ENCODE measurements around the gene TNFRSF8. TPM values are rescaled to one million over a fixed set of nuclear protein-coding genes. Genes with fewer than 3 reads are reported as not detected.

TNFRSF8 gene
- total and polyA plus RNA-seq, 9 donors: 0.07 to 0.31 (median 0.21) TPM

- Histone ChIP-seq H3K27ac (ENCODE audit: low read length) (no peak overlapping the region), H3K4me3 (ENCODE audit: low read length) (no peak overlapping the region), H3K36me3 (ENCODE audit: control insufficient read depth, insufficient read depth, low read length) (no peaks in the 10 kb centered on the region), H3K27me3 (ENCODE audit: control insufficient read depth, insufficient read depth, low read length) (peaks cover 2% of the 10 kb centered on the region), H3K4me1 (ENCODE audit: control insufficient read depth, insufficient read depth, low read length) (peaks cover 8% of the 10 kb centered on the region), H3K9me3 (replicated peaks; ENCODE audit: control insufficient read depth, low read depth, low read length) (no peaks in the 10 kb centered on the region)
- no peak for DNase-seq
- WGBS (ENCODE audit: insufficient coverage): 84% methylated on average over 13 of the region's 15 CpGs
These were observed 65.0 kb downstream of the TNFRSF8 start for GRCh38 chr1:12128120-12128519.

- H3K4me1 ChIP-seq (ENCODE audit: control insufficient read depth, insufficient read depth, low read length): peaks cover 8% of the 10 kb centered on the region
- WGBS (ENCODE audit: insufficient coverage): 65% methylated on average over 5 of the region's 12 CpGs
These were observed 66.5 kb downstream of the TNFRSF8 start for GRCh38 chr1:12129624-12130023.

DNA sequence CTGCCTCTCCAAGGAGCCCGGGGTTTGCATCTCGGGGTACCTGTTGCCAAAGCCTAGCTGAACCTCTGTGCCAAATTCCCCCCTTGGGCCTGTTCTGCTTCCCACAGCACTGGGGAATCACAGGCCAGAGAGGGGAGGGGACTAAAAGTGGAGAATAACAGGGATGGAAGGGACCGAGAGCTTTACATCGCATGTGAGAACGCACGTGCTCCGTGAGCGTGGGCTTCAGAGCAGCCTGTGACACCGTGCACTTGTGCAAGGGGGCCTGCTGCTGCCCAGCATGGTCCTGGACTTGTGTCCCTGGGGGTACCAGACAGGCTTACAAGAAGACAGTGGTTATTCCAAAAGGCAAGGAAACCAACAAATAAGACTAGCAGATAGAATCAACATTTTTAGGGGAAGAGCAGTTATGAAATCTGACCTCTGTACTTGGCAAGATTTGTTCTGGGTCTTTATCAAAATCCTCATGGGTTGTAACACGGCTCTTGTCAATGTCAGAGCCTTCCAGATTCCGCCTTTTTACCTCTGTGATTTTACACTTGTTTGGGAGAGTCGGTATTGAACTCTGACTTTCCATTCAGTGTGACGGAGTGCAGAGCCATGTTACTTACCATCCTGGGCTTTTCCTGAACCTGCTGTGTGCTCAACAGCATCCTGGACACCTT lies 67.5 kb downstream of the TNFRSF8 start:
- Histone ChIP-seq H3K27ac (ENCODE audit: low read length) (no peak overlapping the region), H3K4me3 (ENCODE audit: low read length) (no peak overlapping the region), H3K27me3 (ENCODE audit: control insufficient read depth, insufficient read depth, low read length) (no peaks in the 10 kb centered on the region), H3K4me1 (ENCODE audit: control insufficient read depth, insufficient read depth, low read length) (peaks cover 3% of the 10 kb centered on the region), H3K36me3 (ENCODE audit: control insufficient read depth, insufficient read depth, low read length) (no peaks in the 10 kb centered on the region), H3K9me3 (replicated peaks; ENCODE audit: control insufficient read depth, low read depth, low read length) (no peaks in the 10 kb centered on the region)
- WGBS (ENCODE audit: insufficient coverage): 40% methylated on average over 11 of the region's 13 CpGs
- no peak for DNase-seq

More at GRCh38 chr1:12129624-12130023, 66.5 kb downstream of the TNFRSF8 start:
- no peaks in the 10 kb centered on the region for H3K36me3 ChIP-seq (ENCODE audit: control insufficient read depth, insufficient read depth, low read length)
- no peak for DNase-seq
- H3K4me3 ChIP-seq (ENCODE audit: low read length): no peak overlapping the region
- H3K27me3 ChIP-seq (ENCODE audit: control insufficient read depth, insufficient read depth, low read length): no peaks in the 10 kb centered on the region
- no peaks in the 10 kb centered on the region for H3K9me3 ChIP-seq (replicated peaks; ENCODE audit: control insufficient read depth, low read depth, low read length)
- H3K27ac ChIP-seq (ENCODE audit: low read length): no peak overlapping the region

DNA sequence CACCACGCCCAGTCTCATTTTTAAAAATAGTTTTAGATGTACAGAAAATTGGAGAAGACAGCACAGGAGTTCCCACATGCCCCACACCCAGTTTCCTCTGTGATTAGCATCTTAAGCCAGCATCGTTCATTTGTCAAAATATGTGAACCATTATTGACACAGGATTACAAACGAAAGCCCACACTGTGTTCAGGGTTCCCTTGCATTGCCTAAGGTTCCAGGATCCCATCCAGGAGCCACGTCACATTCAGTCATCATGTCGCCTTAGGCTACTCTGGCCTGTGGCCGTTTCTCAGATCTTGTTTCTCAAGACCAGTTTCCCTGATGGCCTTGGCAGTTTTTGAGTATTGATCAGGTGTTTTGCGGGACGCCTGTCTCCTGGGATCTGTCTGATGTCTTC lies 69.0 kb downstream of the TNFRSF8 start:
- Histone ChIP-seq H3K9me3 (replicated peaks; ENCODE audit: control insufficient read depth, low read depth, low read length) (no peaks in the 10 kb centered on the region), H3K4me1 (ENCODE audit: control insufficient read depth, insufficient read depth, low read length) (peaks cover 5% of the 10 kb centered on the region), H3K4me3 (ENCODE audit: low read length) (no peak overlapping the region), H3K27ac (ENCODE audit: low read length) (no peak overlapping the region), H3K36me3 (ENCODE audit: control insufficient read depth, insufficient read depth, low read length) (no peaks in the 10 kb centered on the region), H3K27me3 (ENCODE audit: control insufficient read depth, insufficient read depth, low read length) (no peaks in the 10 kb centered on the region)
- 81% methylated on average over 5 of the region's 8 CpGs for WGBS (ENCODE audit: insufficient coverage)
- no peak for DNase-seq

DNA sequence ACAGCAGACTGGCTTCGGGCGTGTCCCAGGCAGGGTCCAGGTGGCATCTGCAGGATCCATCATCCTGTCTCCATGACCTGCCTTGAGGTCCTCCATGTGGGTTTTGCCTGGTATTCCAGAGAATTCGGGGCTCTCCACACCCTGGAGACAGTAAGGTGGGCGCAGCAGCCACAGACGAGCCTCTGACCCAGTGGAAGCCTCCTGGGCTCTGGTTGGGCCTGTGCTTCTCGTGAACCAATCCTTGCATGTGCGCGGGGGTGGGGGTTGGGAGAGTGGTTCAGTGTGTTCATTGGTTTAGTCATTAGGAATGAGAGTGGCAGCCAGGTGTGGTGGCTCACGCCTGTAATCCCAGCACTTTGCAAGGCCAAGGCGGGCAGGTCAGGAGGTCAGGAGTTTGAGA lies 71.6 kb downstream of the TNFRSF8 start:
- no peaks in the 10 kb centered on the region for H3K9me3 ChIP-seq (replicated peaks; ENCODE audit: control insufficient read depth, low read depth, low read length)
- H3K27ac ChIP-seq (ENCODE audit: low read length): no peak overlapping the region

DNA sequence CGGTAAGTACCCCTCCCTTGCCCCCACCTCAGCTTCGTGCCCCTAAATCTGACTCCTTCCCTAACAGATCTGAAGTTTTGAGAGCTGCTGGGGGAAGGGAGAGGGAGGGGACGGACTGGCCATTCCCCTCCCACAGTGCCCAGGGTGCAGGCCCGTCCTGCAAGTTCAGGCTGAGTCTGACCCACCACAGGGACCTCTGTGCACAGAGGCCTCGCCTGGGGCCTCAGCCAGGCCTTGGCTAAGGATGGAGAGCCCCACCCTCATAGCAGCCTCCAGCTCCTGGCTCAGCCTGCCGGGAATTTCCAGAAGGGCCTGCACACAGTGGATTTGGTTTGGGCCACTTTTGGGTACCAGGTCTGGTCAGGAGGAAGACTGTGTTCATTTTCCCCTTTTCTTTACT lies 72.5 kb downstream of the TNFRSF8 start:
- H3K27ac ChIP-seq (ENCODE audit: low read length): no peak overlapping the region
- peaks cover 8% of the 10 kb centered on the region for H3K4me1 ChIP-seq (ENCODE audit: control insufficient read depth, insufficient read depth, low read length)
- no peak overlapping the region for H3K4me3 ChIP-seq (ENCODE audit: low read length)
- no peaks in the 10 kb centered on the region for H3K36me3 ChIP-seq (ENCODE audit: control insufficient read depth, insufficient read depth, low read length)
- DNase-seq: peak; percentile 54
- WGBS (ENCODE audit: insufficient coverage): no CpG with 5 or more reads among the region's 6 CpGs
- H3K27me3 ChIP-seq (ENCODE audit: control insufficient read depth, insufficient read depth, low read length): no peaks in the 10 kb centered on the region
- H3K9me3 ChIP-seq (replicated peaks; ENCODE audit: control insufficient read depth, low read depth, low read length): no peaks in the 10 kb centered on the region

More for the DNA sequence above, 71.6 kb downstream of the TNFRSF8 start:
- H3K4me3 ChIP-seq (ENCODE audit: low read length): no peak overlapping the region
- H3K27me3 ChIP-seq (ENCODE audit: control insufficient read depth, insufficient read depth, low read length): no peaks in the 10 kb centered on the region
- no peak for DNase-seq
- H3K36me3 ChIP-seq (ENCODE audit: control insufficient read depth, insufficient read depth, low read length): no peaks in the 10 kb centered on the region
- 94% methylated on average over 10 of the region's 10 CpGs for WGBS (ENCODE audit: insufficient coverage)
- H3K4me1 ChIP-seq (ENCODE audit: control insufficient read depth, insufficient read depth, low read length): peaks cover 5% of the 10 kb centered on the region

DNA sequence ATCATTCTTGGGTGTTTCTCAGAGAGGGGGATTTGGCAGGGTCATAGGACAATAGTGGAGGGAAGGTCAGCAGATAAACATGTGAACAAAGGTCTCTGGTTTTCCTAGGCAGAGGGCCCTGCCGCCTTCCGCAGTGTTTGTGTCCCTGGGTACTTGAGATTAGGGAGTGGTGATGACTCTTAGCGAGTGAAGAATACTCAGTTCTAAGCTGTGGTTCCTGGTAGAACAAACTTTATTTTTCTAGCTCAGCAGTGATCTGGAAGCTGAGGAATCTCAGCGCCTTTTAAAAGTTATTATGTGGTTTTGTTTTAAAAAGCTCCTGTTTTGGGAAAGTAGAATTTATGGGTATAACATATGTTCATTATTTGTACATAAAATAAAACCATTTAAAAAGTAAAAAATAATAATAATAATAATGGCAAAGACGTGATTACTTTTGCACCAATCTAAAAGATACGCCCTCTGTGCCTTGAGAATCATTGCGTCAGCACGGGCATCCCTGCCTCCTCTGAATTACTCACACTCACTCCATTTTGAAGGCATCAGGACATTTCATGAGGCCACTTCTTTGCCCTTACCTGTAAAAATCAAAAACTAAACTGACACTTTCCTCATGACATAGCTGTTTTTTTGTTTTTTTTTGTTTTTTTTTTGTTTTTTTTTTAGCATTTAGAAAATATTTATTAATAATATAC lies 74.0 kb downstream of the TNFRSF8 start:
- H3K4me3 ChIP-seq (ENCODE audit: low read length): no peak overlapping the region
- WGBS (ENCODE audit: insufficient coverage): 67% methylated on average over 7 of the region's 8 CpGs
- no peaks in the 10 kb centered on the region for H3K27me3 ChIP-seq (ENCODE audit: control insufficient read depth, insufficient read depth, low read length)
- H3K9me3 ChIP-seq (replicated peaks; ENCODE audit: control insufficient read depth, low read depth, low read length): no peaks in the 10 kb centered on the region
- no peaks in the 10 kb centered on the region for H3K36me3 ChIP-seq (ENCODE audit: control insufficient read depth, insufficient read depth, low read length)
- no peak overlapping the region for H3K27ac ChIP-seq (ENCODE audit: low read length)
- H3K4me1 ChIP-seq (ENCODE audit: control insufficient read depth, insufficient read depth, low read length): peaks cover 22% of the 10 kb centered on the region
- DNase-seq: no peak

DNA sequence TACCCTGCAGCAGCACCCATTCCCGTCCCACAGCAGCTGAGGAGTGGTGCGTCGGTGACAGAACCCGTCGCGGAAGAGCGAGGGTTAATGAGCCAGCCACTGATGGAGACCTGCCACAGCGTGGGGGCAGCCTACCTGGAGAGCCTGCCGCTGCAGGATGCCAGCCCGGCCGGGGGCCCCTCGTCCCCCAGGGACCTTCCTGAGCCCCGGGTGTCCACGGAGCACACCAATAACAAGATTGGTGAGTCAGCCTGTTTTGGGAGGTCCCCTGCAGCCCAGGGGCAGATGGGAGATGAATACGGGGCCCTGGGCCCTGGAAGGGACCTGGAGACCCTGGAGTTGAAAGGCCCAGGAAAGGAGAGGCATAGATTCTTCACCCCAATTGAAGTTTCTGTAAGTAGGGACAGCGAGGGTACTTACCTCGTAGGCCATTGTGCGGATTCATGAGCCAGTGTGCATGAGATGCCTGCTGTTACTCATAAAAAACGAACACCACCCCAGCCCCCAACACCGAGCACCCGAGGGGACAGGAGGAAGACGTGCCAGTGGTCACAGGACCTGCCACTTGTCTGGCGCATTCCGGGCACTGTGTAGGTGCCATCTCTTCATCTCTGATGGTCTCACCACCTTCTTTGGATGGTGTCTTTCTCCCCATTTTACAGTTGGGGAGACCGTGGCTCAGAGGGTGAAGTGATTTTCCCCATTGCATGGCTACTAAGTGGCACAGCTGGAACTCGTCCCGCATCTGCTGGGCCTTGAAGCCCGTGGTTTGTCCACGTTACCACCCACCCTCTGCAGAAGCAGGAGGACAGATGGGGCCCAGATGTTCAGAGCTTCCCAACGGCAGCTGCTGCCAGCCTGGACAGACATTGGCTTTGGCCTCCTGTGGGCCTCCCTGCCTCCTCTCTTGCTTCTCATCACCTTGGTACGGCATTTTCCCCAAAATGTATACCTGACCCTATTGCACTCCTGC lies 75.4 kb downstream of the TNFRSF8 start:
- Histone ChIP-seq H3K9me3 (replicated peaks; ENCODE audit: control insufficient read depth, low read depth, low read length) (no peaks in the 10 kb centered on the region), H3K4me3 (ENCODE audit: low read length) (no peak overlapping the region), H3K36me3 (ENCODE audit: control insufficient read depth, insufficient read depth, low read length) (no peaks in the 10 kb centered on the region), H3K4me1 (ENCODE audit: control insufficient read depth, insufficient read depth, low read length) (peaks cover 37% of the 10 kb centered on the region), H3K27ac (ENCODE audit: low read length) (no peak overlapping the region), H3K27me3 (ENCODE audit: control insufficient read depth, insufficient read depth, low read length) (no peaks in the 10 kb centered on the region)
- DNase-seq: no peak
- WGBS (ENCODE audit: insufficient coverage): 59% methylated on average over 29 of the region's 31 CpGs

DNA sequence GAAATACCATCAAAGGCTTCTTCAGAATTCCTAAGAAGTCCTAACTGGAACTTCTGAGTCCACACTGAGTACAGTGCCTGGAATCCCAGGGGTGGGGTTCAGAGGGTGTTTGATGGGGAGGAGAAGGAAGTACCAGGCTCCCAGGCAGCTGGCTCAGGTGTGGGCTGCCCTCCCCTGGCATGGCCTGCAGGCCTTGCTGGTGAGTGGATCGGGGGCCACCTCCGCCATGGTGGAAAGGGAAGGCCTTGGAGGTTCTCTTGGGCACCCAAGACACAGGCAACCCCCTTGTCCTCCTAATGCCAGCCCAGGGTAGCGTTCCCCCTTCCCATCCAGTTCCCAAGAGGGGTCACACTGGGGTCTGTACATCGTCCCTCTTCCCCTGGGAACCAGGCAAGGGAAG lies 76.9 kb downstream of the TNFRSF8 start:
- Histone ChIP-seq H3K27me3 (ENCODE audit: control insufficient read depth, insufficient read depth, low read length) (no peaks in the 10 kb centered on the region), H3K27ac (ENCODE audit: low read length) (no peak overlapping the region), H3K4me1 (ENCODE audit: control insufficient read depth, insufficient read depth, low read length) (peaks cover 44% of the 10 kb centered on the region), H3K9me3 (replicated peaks; ENCODE audit: control insufficient read depth, low read depth, low read length) (no peaks in the 10 kb centered on the region), H3K4me3 (ENCODE audit: low read length) (no peak overlapping the region), H3K36me3 (ENCODE audit: control insufficient read depth, insufficient read depth, low read length) (no peaks in the 10 kb centered on the region)
- 60% methylated on average over 2 of the region's 4 CpGs for WGBS (ENCODE audit: insufficient coverage)
- no peak for DNase-seq
